ENCODE results near the gene ZSWIM6. TPM values are rescaled to one million over a fixed set of nuclear protein-coding genes. Genes with fewer than 3 reads are reported as not detected.

ZSWIM6 gene
- total RNA-seq, 6 experiments from 2014 or later: 9.7 to 13.5 (median 11.7) TPM

- TF ChIP-seq, protein P1, sequence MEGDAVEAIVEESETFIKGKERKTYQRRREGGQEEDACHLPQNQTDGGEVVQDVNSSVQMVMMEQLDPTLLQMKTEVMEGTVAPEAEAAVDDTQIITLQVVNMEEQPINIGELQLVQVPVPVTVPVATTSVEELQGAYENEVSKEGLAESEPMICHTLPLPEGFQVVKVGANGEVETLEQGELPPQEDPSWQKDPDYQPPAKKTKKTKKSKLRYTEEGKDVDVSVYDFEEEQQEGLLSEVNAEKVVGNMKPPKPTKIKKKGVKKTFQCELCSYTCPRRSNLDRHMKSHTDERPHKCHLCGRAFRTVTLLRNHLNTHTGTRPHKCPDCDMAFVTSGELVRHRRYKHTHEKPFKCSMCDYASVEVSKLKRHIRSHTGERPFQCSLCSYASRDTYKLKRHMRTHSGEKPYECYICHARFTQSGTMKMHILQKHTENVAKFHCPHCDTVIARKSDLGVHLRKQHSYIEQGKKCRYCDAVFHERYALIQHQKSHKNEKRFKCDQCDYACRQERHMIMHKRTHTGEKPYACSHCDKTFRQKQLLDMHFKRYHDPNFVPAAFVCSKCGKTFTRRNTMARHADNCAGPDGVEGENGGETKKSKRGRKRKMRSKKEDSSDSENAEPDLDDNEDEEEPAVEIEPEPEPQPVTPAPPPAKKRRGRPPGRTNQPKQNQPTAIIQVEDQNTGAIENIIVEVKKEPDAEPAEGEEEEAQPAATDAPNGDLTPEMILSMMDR (IDR thresholded peaks at IDR 0.05): no peak
- DNase-seq: no peak
- Mint-ChIP-seq H3K4me1 (ENCODE audit: low read depth) (no peaks in the 10 kb centered on the region), H3K27me3 (ENCODE audit: insufficient read depth) (no peaks in the 10 kb centered on the region; the same call in 1 of the 2 replicates), H3K9me3 (no peaks in the 10 kb centered on the region), H3K4me3 (no peak overlapping the region), H3K36me3 (ENCODE audit: low read depth) (peaks cover 19% of the 10 kb centered on the region), H3K27ac (no peak overlapping the region)
These were observed 187.7 kb downstream of the ZSWIM6 start for GRCh38 chr5:61519728-61520277.

DNA sequence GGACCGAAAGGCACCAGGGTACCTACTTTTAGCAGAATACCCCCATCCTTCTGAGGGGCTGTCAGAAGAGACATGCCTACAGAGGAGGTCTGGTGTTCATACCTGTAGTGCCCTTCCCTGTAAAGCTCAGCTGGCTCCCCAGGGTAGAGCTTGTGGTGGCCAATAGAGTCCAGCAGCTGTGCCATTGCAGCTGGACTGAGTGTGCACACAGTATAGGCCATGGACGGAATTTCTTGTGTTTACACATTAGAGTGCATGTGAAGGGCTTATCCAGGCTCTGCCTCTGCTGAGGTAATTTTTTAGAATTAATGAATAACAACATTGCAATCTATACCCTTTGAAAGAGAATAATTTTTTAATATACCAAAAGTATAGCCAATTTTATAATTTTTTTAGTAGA is 191.0 kb downstream of the ZSWIM6 start:
- TF ChIP-seq, protein P1 (IDR thresholded peaks at IDR 0.05): no peak
- DNase-seq: no peak
- Mint-ChIP-seq H3K4me3 (no peak overlapping the region), H3K27ac (no peak overlapping the region), H3K27me3 (ENCODE audit: insufficient read depth) (no peaks in the 10 kb centered on the region; the same call in 1 of the 2 replicates), H3K9me3 (no peaks in the 10 kb centered on the region), H3K36me3 (ENCODE audit: low read depth) (peaks cover 24% of the 10 kb centered on the region), H3K4me1 (ENCODE audit: low read depth) (no peaks in the 10 kb centered on the region)

GRCh38 chr5:61523997-61524396 is 191.9 kb downstream of the ZSWIM6 start:
- H3K4me1 Mint-ChIP-seq (ENCODE audit: low read depth): no peaks in the 10 kb centered on the region
- DNase-seq: no peak
- no peak overlapping the region for H3K4me3 Mint-ChIP-seq
- TF ChIP-seq, protein P1 (IDR thresholded peaks at IDR 0.05): no peak
- no peak overlapping the region for H3K27ac Mint-ChIP-seq
- peaks cover 24% of the 10 kb centered on the region for H3K36me3 Mint-ChIP-seq (ENCODE audit: low read depth)
- no peaks in the 10 kb centered on the region for H3K9me3 Mint-ChIP-seq
- no peaks in the 10 kb centered on the region; the same call in 1 of the 2 replicates for H3K27me3 Mint-ChIP-seq (ENCODE audit: insufficient read depth)

GRCh38 chr5:61525512-61526206 is 193.6 kb downstream of the ZSWIM6 start:
- H3K27me3 Mint-ChIP-seq (ENCODE audit: insufficient read depth): no peaks in the 10 kb centered on the region; the same call in 1 of the 2 replicates
- no peak overlapping the region for H3K27ac Mint-ChIP-seq
- no peak for DNase-seq
- TF ChIP-seq, protein P1 (IDR thresholded peaks at IDR 0.05): no peak
- H3K4me1 Mint-ChIP-seq (ENCODE audit: low read depth): no peaks in the 10 kb centered on the region
- no peaks in the 10 kb centered on the region for H3K9me3 Mint-ChIP-seq
- no peak overlapping the region for H3K4me3 Mint-ChIP-seq
- H3K36me3 Mint-ChIP-seq (ENCODE audit: low read depth): peaks cover 35% of the 10 kb centered on the region

- H3K27ac Mint-ChIP-seq: no peak overlapping the region
- H3K27me3 Mint-ChIP-seq (ENCODE audit: insufficient read depth): no peaks in the 10 kb centered on the region; the same call in 1 of the 2 replicates
- peaks cover 40% of the 10 kb centered on the region for H3K36me3 Mint-ChIP-seq (ENCODE audit: low read depth)
- TF ChIP-seq, protein P1 (IDR thresholded peaks at IDR 0.05): no peak
- no peak for DNase-seq
- no peaks in the 10 kb centered on the region for H3K4me1 Mint-ChIP-seq (ENCODE audit: low read depth)
- H3K9me3 Mint-ChIP-seq: no peaks in the 10 kb centered on the region
- no peak overlapping the region for H3K4me3 Mint-ChIP-seq
These were observed 194.1 kb downstream of the ZSWIM6 start for GRCh38 chr5:61526207-61526519.
